ENCODE results near the gene HS6ST3.

HS6ST3 gene

GRCh38 chr13:96294930-96295881, 205.3 kb downstream of the HS6ST3 start:
- no peak for DNase-seq (ENCODE audit: low read depth in 3 of 3, low spot score in 1 of 3)

DNA sequence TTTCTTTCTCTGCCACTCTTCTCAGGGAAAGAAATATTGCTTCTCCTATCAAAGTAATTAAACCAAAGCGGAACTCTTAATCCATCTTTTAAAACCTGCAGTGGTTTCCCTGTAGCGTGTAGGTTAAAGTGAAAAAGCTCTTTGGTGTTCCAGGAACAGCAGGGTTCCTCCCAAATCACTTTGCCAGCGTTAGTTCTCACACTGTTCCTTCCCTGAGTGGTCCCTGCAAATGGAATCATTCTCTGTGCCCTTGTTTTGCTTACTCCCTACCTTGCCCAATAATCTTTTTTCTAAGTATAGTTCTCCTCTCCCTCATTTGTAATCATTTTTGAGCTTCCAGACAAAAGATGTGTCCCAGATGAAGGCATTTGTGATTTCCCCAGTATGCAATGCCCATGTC, 207.5 kb downstream of the HS6ST3 start:
- DNase-seq (ENCODE audit: low read depth in 3 of 3, low spot score in 1 of 3) = no peak

DNA sequence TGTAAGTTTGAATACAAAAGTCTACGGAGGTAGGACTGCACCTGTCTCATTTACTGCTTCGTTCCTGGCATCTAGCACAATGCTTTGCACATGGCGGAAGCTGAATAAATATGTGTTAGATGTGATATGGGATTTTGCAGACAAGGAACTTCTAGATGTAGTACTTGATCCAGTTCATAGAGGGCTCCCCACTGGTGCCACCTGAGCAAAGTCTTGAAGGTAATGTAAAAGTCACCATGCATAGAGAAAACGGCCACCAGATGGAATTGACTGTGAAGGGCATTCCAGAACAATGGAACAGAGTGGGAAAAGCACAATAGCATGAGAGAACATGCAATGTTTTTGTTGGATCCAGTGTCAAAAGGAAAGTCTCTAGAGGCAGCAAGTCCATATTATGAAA, 209.3 kb downstream of the HS6ST3 start:
- no peak for DNase-seq (ENCODE audit: low read depth in 3 of 3, low spot score in 1 of 3)

DNA sequence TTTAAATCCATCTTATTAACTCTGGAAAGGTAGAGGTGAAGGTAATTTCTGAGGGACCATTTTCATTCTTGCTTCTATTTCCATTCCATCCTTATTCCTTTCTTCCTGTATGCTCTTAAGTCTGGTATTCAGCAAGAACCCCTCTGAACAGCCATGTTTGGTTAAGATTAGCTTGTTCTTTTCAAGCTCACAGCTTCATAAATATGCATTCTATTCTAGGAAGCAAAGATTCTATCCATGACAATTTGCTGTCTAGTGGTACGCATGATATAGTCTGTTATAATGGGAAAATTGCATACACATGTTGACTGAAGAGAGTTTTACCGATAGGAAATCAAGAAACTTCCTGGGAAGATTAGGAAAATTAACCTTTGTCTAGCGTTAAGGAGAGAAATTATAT, 218.7 kb downstream of the HS6ST3 start:
- DNase-seq (ENCODE audit: low read depth in 3 of 3, low spot score in 1 of 3) = no peak

GRCh38 chr13:96314974-96315373, 225.1 kb downstream of the HS6ST3 start:
- DNase-seq (ENCODE audit: low read depth in 3 of 3, low spot score in 1 of 3) = no peak

DNA sequence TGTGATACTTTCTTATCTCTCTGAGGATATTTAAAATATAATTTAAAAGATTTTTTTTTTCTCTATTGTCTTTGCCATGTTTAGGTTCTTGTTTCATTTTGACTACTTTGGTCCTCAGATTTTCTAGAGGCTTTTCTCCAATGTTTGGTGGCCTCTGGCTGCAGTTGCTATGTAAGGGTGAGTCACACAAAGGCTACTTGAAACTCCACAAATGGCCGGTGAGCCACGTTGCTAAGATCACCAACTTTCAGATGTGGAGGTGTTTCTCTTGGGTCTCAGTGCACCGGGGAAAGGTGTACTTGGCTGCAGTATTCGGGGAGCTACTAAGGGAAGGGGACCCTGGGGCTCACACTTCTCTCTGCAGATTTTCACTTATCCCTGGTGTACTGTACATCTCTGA, 248.1 kb downstream of the HS6ST3 start:
- DNase-seq (ENCODE audit: low read depth in 3 of 3, low spot score in 1 of 3) = no peak

- no peak for DNase-seq (ENCODE audit: low read depth in 3 of 3, low spot score in 1 of 3)
Measured at GRCh38 chr13:96342286-96342685, 252.4 kb downstream of the HS6ST3 start.

DNA sequence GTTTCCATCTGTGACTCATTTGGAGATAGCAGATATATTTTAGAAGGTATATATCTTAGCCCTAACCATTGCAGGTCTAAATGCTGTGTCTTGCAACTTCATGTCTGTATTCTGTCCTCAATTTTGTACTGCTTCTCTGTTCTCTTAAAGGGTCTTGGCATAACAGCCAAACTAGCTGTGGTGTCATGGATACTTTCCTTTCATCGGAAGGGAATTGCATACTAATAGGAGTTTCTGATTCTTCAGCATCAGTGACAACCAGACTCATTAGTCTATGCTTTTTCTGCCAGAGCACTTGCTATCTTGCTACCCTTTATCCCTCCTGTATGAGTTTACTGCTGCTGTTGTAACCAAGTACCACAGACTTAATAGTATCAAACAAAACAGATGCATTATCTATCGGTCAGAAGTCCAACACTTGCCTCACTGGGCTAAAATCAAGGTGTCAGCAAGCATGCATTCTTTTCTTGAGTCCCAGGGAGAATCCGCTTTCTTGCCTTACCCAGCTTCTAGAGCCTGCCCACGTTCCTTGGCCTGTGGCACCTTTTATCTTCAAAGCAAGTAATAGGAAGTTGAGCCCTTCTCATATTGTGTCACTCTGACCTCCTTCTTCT, 253.1 kb downstream of the HS6ST3 start:
- DNase-seq (ENCODE audit: low read depth in 3 of 3, low spot score in 1 of 3) = no peak

- no peak for DNase-seq (ENCODE audit: low read depth in 3 of 3, low spot score in 1 of 3)
Measured at GRCh38 chr13:96346921-96347320, 257.0 kb downstream of the HS6ST3 start.

DNA sequence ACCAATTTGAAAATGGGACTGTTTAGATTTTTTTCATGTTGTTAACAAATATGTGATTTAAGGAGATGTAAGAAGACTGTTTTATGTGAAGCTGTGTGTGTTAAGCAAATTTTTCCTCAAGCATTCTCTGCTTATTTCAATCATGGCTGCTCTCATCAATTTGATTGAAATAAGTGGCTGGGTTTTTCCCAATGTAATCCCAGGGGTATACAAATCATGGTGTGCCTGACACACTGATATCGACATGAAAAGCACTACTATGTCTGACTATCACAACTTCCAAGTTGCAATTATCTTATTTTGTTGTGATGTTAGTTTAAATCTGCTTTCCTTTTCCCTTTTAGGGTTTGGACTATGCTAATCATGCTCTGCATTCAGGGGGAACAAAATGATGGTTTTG, 283.7 kb downstream of the HS6ST3 start:
- DNase-seq (ENCODE audit: low read depth in 3 of 3, low spot score in 1 of 3) = no peak

DNA sequence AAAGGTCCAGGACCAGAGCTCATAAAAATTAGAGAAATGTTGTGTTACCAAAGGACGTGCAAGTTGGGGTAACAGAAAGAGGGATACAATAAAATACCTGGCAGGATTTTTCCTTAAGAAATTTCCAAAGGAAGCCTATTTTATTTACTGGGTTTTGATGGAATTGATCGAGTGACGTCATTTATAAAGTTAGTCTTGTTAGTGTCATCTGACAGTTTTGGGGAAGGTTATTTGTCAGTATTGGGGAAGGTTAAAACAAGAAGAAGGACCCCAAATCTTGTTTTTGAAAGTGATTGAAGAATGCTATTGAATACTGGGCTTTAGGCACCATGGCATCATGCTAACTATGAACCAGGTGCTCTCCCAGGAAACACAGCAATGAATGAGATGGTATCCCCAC, 287.9 kb downstream of the HS6ST3 start:
- DNase-seq (ENCODE audit: low read depth in 3 of 3, low spot score in 1 of 3) = no peak

DNA sequence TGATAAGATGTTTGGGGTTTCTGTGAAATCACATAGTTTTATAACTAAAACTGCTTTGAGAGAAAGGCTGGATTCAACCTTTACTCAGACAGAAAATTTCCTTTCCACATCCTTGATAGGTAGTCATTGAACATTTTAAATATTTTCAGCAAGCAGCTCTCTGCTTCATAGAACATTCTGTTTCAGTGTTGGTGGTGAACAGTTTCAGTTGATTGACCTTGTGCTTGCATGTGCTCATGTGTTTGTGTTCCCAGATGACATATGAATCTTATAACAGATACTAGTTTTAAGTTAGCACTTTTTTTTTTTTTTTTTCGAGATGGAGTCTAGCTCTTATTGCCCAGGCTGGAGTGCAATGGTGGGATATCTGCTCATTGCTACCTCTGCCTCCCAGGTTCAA, 290.1 kb downstream of the HS6ST3 start:
- no peak for DNase-seq (ENCODE audit: low read depth in 3 of 3, low spot score in 1 of 3)

DNA sequence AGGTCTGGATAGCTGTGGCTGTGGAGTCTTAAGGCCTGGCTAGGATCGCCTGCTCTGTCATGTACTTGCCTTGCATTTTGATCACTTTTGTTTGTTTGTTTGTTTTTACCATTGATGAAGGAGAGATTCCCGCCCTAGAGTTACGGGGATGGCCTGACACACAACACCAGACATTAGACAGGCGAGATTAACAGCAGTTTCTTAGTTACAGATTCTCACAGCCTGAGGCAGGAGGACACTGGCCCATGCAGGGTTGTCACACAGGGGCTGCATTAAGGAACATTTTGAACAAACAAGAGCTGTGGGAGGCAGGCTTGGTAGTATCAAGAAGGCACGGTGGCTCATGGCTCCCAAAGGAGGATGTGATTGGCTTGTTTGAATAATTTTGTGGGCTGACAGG, 291.8 kb downstream of the HS6ST3 start:
- DNase-seq (ENCODE audit: low read depth in 3 of 3, low spot score in 1 of 3) = no peak

DNA sequence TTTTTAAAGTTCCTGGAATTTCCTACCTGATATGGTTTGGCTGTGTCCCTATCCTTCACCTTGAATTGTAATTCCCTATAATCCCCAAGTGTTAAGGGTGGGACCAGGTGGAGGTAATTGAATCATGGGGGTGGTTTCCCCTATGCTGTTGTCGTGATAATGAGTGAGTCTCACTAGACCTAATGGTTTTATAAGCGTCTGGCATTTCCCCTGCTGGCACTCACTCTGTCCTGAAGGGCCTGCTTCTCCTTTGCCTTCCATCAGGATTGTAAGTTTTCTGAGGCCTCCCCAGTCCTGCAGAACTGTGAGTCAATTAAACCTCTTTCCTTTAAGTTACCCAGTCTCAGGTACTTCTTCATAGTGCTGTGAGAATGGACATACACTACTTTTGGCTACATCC, 298.7 kb downstream of the HS6ST3 start:
- no peak for DNase-seq (ENCODE audit: low read depth in 3 of 3, low spot score in 1 of 3)

DNA sequence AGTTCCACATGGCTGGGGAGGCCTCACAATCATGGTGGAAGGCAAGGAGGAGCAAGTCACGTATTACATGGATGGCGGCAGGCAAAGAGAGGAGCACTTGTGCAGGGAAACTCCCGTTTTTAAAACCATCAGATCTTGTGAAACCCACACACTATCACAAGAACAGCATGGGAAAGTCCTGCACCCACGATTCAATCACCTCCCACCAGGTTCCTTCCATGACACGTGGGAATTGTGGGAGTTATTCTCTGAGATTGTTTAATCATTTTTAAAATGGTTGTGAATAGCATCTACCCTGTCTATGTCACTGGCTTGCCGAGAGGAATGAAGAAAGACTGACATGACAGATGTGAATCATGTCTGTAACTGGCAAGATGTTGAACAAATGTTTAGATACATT, 301.7 kb downstream of the HS6ST3 start:
- DNase-seq (ENCODE audit: low read depth in 3 of 3, low spot score in 1 of 3) = no peak

- no peak for DNase-seq (ENCODE audit: low read depth in 3 of 3, low spot score in 1 of 3)
Measured at GRCh38 chr13:96397807-96398206, 307.9 kb downstream of the HS6ST3 start.

DNA sequence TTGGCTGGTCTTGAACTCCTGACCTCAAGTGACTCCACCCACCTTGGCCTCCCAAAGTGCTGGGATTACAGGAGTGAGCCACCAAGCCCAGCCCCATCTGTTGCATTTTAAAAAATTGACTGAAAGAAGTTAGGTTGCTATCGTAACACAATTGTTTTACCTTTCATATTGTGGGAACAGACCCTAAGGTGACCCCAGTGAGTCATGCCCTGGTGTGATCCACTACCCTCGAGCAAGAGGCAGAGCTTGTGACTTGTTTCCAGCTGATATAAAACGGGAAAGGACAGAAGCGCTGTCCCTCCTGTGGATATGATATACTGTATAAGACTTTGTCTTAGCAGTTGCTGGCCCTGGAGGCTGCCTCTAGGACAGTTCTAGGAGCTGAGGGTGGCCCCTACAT, 308.6 kb downstream of the HS6ST3 start:
- no peak for DNase-seq (ENCODE audit: low read depth in 3 of 3, low spot score in 1 of 3)

DNA sequence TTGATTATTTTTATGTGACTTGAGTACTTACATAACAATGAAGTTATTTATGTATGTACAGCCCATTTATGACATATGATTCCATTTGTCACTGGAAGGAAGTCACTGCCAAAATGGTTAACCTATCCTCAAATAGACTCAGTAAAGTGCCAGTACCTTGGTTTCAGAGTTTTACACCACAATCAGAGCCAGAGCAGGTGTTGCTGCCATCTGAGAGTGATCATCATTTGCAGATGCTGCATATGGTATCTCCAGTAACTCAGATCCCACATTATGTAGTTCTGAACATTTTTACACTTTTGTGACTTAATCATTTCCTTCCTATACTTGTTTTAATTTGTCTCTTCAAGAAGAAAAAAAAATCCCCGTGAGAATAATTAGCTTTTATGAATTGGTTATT, 313.3 kb downstream of the HS6ST3 start:
- DNase-seq (ENCODE audit: low read depth in 3 of 3, low spot score in 1 of 3) = no peak

DNA sequence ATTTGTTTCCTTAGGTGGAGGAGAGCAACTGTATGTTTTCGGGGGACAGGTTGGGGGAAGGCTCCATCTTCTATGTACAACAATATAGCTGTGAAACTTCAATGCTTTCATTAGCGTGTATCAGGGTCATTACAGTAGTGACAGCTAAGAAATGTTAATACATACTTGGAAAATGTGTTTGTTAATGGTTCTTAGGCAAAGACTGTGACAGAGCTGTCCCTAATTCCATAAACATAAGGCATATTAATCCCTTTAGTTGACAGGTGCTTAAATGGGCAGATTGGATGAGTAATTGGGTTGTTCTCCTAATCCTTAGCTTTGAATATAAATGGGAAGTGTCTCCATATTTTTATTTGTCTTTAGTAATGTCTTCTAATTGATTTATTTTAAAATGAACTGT, 313.7 kb downstream of the HS6ST3 start:
- DNase-seq (ENCODE audit: low read depth in 3 of 3, low spot score in 1 of 3) = no peak

GRCh38 chr13:96415831-96416385, 326.0 kb downstream of the HS6ST3 start:
- no peak for DNase-seq (ENCODE audit: low read depth in 3 of 3, low spot score in 1 of 3)

DNA sequence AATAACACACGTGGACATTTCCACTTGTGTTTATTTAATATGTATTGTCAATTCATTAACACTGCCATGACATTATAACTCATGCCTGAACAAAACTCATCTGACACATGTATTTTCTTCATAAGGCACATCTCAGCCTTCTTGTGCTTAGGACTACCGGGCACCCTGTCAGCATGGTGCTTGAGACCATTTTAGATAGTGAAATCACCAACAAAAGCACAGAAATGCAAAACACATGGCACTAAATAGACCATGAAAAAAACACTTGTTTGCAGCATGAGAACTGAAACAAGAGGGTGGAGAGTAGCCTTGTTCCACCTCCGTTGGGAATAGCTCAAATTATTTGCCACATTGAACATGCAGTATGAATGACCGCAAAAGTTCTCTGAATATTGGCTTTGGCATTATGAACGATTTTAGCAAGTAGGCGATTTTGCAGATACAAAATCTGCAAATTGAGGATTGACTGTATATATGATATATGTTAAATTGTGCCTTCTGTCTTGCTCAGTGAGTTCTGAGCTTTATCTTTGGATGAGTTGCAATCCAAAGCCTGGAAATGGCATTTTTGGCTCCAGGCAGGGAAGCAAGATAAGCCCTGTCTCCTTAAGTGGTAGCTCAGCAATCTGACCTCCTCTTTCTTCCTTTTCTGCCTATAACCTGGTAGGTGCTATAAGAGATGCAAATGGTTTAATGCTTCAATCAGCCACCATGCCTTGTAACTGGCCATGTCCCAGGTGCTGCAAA, 328.2 kb downstream of the HS6ST3 start:
- DNase-seq (ENCODE audit: low read depth in 3 of 3, low spot score in 1 of 3) = no peak

DNA sequence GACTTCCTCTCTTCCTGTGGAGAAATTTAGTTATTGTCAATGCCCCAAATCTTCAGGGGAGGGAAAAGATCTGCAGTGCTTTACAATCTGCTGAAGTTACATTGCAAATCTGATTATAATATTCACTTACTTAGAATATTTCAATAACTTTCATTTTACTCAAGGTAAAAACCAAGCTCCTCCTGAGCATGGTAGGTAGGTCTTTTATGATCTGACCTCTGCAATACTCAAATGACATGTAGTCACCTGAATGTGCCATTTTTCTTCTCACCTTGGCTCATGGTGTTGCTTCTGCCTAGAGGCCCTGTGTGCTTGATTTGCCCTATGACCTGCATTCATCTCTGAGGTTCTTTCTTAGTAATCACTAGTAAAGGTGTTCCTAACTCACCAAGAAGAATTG, 331.4 kb downstream of the HS6ST3 start:
- DNase-seq (ENCODE audit: low read depth in 3 of 3, low spot score in 1 of 3) = no peak
